ENCODE data around the gene STIL.
"Not testable (repeated sequence)": the region's sequence is repeated elsewhere in the genome, so short reads cannot be mapped to it uniquely, and the experiment has no call there.

STIL gene

GRCh38 chr1:47317841-47318240 lies 3.9 kb upstream of the STIL start:
- no peak for DNase-seq

GRCh38 chr1:47309427-47309826 lies 4.5 kb downstream of the STIL start:
- DNase-seq = no peak

DNA sequence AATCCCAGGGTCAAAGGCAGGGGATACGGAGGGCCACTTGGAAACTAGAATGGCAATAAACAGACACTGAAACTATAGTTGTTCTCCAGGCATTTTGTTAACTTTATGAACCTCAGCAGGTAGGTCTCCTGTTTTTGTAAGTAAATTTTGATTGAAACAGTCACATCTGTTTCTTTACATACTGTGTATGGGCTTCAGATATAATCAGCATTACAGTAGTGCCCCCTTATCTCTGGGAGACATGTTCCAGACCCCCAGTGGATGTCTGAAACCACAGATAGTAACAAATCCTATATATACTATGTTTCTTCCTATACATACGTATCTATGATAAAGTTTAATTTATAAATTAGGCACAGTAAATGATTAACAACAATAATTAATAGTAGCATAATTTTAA lies 11.5 kb downstream of the STIL start:
- DNase-seq = no peak

- DNase-seq = no peak
These were observed 15.8 kb downstream of the STIL start for GRCh38 chr1:47298025-47298699.

- no peak for DNase-seq
These were observed 18.4 kb downstream of the STIL start for GRCh38 chr1:47295579-47295978.

DNA sequence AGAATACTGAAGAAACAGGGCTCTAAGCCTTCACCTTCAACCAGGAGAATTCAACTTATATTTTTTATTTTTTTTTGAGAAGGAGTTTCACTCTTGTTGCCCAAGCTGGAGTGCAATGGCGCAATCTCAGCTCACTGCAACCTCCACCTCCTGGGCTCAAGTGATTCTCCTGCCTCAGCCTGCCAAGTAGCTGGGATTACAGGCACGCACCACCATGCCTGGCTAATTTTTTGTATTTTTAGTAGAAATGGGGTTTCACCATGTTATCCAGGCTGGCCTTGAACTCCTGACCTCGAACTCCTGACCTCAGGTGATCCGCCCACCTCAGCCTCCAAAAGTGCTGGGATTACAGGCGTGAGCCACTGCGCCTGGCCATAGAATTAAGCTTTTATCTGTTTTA lies 19.1 kb downstream of the STIL start:
- not testable (repeated sequence) for DNase-seq

DNA sequence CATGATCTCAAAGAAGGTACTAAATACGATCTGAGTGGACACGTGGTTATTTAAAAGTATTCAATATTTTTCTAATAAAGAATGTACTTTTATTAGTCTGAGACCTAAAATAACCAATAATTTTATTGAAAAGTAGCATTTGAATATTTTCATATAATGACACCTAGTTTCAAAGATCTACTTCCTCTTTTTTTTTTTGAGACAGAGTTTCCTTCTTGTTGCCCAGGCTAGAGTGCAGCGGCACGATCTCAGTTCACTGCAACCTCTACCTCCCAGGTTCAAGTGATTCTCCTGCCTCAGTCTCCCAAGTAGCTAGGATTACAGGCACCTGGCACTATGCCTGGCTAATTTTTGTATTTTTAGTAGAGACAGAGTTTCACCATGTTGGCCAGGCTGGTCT lies 25.8 kb downstream of the STIL start:
- not testable (repeated sequence) for DNase-seq

DNA sequence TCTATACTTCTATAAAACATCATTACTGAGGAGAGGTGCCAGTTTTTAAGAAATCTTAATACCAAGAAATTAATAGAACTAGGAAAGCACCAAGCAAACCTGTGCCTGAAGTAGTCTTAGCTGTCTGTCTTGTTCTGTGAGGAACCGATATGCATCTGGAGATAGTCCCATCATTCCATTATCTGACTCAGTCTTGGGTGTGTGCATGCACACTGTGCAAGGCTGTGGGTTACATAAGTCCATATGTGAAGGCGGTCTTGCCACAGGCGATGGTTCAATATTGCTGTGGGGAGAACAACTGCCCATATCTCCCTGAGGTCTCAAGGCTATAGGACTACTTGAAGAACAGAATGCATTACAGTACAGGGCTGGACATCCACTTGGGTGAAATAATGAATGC lies 33.8 kb downstream of the STIL start:
- no peak for DNase-seq

DNA sequence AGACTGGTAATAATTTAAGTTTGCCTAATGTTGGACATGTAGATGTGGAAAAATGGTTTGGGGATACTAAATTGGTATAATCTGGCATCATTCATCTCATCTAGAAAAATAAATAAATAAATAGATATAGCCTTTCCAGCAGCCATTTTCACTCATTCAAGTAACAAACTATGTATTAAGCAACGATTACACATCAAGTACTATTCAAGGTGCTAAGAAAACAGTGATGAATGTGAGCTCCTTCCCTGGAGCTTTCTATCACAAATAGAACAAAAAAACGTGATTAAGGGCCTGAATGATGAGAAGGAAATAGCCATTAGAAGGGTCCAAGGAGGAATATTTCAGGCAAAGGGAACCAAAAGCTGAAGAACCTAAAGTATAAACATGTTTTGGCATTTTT lies 37.1 kb downstream of the STIL start:
- no peak for DNase-seq

DNA sequence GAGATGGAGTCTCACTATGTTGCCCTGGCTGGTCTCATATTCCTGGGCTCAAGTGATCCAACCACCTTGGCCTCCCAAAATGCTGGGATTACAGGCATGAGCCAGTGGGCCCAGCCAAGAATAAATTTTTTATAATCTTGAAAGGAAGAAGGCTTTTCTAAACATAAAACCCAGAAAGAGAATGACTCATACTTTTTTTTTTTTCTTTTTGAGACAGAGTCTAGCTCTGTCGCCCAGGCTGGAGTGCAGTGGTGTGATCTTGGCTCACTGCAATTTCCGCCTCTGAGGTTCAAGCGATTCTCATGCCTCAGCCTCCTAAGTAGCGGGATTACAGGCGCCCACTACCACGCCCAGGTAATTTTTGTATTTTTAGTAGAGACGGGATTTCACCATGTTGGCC lies 38.1 kb downstream of the STIL start:
- DNase-seq = not testable (repeated sequence)

GRCh38 chr1:47265529-47265928 lies 48.4 kb downstream of the STIL start:
- DNase-seq = not testable (repeated sequence)

- DNase-seq = peak; percentile 18
These were observed 51.0 kb downstream of the STIL start for GRCh38 chr1:47262787-47263413.

GRCh38 chr1:47257224-47257623 lies 56.7 kb downstream of the STIL start:
- DNase-seq = no peak

DNA sequence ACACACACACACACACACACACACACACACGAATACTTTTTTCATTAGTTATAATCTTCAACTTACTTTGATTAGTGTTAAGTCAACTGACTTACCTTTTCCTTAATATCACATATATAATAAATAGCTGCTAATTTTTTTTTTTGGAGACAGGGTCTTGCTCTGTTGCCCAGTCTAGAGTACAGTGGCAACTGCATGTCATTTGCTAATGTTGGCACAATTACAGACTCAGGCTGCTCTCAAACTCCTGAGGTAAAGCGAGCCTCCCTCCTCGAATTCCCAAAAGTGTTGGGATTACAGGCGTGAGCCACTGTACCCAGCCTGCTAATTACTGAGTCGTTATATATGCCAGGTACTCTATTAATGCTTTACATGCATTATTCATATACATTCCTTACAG lies 61.2 kb downstream of the STIL start:
- no peak for DNase-seq

DNA sequence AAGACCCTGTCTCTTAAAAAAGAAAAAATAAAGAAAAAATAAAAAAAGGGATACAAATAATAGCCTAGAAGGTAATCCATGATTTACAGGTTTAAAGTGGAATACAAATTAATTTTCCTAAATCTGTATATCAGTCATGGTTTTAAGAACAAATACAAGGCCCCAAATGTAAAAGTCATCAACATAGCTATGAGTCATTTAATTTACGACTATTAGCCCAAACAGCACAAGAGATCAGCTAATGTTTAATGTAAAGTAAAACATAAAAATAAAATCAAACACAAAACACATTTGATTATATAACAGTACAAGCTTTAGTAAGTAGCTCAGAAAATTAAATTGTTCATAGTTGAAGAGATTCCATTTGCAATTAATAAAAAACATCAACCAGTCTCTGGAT lies 61.6 kb downstream of the STIL start:
- no peak for DNase-seq

GRCh38 chr1:47249755-47250154 lies 64.2 kb downstream of the STIL start:
- DNase-seq = no peak

GRCh38 chr1:47244339-47244862 lies 69.5 kb downstream of the STIL start:
- no peak for DNase-seq

GRCh38 chr1:47243910-47244309 lies 70.0 kb downstream of the STIL start:
- DNase-seq = no peak

- no peak for DNase-seq
These were observed 72.5 kb downstream of the STIL start for GRCh38 chr1:47241114-47242113.

DNA sequence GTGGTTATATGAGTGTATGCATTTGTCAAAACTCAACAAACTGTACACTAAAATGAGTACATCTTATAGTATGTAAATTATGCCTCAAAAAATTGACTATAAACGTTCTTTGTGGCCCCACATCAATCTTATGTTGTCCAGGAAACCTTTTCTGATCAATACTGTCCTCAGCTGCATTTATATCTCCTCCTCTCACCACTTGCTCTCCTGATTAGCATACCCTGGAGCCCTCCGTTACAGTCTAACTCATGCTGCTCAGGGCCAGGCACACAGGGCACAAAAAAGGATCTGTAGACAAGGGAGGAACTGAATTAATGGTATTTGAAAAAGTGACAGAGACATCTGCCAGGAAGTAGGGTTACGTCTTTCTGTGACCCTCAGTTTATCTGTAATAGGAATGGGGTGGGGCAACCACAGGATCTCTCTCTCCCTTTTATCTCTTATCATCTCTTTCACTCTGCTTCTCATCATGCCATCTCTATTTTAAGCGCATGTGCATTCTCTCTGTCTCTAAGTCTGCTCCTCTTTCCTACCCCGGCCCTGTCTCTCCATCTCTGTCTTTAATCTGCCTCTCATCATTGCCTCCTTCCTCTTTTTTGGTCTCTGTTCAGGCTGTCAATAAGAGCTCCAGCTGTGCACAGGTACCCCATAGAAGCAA lies 74.9 kb downstream of the STIL start:
- no peak for DNase-seq

- no peak for DNase-seq
These were observed 78.1 kb downstream of the STIL start for GRCh38 chr1:47235806-47236205.

- no peak for DNase-seq
These were observed 78.7 kb downstream of the STIL start for GRCh38 chr1:47235241-47235681.

DNA sequence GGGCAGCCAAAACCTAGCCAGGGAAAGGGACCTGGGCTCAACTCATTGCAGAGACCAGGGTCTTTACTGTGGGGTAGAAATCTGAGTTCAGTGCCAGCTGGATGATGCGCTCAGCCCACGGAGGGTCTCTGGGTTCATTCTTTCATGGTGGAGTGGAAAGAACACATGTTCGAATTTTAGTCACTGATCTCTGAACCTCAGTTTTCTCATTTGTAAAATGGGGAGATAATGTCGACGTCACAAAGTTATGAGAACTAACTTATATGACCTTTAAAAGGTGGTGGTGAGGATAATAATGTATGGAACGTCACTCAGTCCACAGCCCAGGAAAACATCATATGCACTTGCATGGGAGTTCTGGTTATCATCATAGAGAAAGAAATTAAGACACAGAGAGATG lies 80.8 kb downstream of the STIL start:
- no peak for DNase-seq

All from NCI-H1105 treated with DMSO at 0.1 percent for 48 hours (cell line).